Upper lobe of left lung (tissue), 4 donors: ENCODE results near the gene KLF17.

Experiments used
- EP300 ChIP-seq, 4 donors: sonication (generic); formaldehyde crosslinking; IDR thresholded peaks; one replicate each; pipeline ENCODE4 v1.5.1; 2017; ENCODE audit warnings: antibody characterized with exemption in 4 of 4, control low read depth in 2 of 4
- POLR2A ChIP-seq, 4 donors: fragments of 450-650 bp; IDR thresholded peaks; one replicate each; pipeline ENCODE4 v1.5.1; 2016 to 2017; ENCODE audit warnings: antibody characterized with exemption in 4 of 4, mild to moderate bottlenecking in 2 of 4
- POLR2AphosphoS5 ChIP-seq, 2 donors: sonication (generic); formaldehyde crosslinking; IDR thresholded peaks; one replicate each; pipeline ENCODE4 v1.5.1; 2017; ENCODE audit warnings: antibody characterized with exemption in 2 of 2
- TF ChIP-seq, protein P1 (sequence below), 6 experiments: fragments of 450-650 bp in 4 of 6; fragments of 200-600 bp in 2 of 6; sonication (generic) in 2 of 6; IDR thresholded peaks; one replicate each; pipeline ENCODE4 v1.5.1; 2016 to 2019; ENCODE audit warnings: antibody characterized with exemption in 6 of 6

DNA sequence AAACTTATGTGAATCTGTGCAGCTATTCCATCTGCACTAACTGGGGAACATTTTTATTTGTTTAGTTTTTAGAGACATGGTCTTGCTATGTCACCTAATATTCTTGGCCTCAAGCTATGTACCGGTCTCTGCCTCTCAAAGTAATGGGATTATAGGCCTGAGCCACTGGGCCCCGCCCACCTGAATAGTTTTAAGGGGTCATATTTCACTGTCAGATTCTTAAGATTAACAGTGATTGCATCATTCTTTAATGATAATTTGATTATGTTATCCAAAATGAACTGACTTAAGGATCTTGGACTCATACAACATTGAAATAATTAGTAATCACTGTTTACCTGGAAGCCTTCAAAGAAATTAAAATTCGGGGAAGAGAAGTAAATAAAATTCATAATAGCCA lies 35.4 kb downstream of the KLF17 start:
- TF ChIP-seq POLR2AphosphoS5 (IDR thresholded peaks at IDR 0.05) (no peak), POLR2A (IDR thresholded peaks at IDR 0.05) (no peak), EP300 (IDR thresholded peaks at IDR 0.05) (no peak)
- TF ChIP-seq, protein P1, sequence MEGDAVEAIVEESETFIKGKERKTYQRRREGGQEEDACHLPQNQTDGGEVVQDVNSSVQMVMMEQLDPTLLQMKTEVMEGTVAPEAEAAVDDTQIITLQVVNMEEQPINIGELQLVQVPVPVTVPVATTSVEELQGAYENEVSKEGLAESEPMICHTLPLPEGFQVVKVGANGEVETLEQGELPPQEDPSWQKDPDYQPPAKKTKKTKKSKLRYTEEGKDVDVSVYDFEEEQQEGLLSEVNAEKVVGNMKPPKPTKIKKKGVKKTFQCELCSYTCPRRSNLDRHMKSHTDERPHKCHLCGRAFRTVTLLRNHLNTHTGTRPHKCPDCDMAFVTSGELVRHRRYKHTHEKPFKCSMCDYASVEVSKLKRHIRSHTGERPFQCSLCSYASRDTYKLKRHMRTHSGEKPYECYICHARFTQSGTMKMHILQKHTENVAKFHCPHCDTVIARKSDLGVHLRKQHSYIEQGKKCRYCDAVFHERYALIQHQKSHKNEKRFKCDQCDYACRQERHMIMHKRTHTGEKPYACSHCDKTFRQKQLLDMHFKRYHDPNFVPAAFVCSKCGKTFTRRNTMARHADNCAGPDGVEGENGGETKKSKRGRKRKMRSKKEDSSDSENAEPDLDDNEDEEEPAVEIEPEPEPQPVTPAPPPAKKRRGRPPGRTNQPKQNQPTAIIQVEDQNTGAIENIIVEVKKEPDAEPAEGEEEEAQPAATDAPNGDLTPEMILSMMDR (IDR thresholded peaks at IDR 0.05): no peak
